HCT116 (cell line): ENCODE data around the gene MRPS18C.

Source experiments
- CEBPB ChIP-seq: IDR thresholded peaks from 2 replicates; pipeline ENCODE4 v1.6.1; 2012; ENCODE audit warnings: low read depth
- EGR1 ChIP-seq: IDR thresholded peaks from 2 replicates; pipeline ENCODE4 v1.6.1; 2012; ENCODE audit warnings: low read depth
- EZH2 ChIP-seq: fragments of 200-600 bp; sonication (generic); IDR thresholded peaks from 2 replicates; pipeline ENCODE4 v1.6.1; 2017; ENCODE audit warnings: antibody characterized with exemption, mixed run types
- EZH2phosphoT487 ChIP-seq: fragments of 200-600 bp; IDR thresholded peaks from 2 replicates; pipeline ENCODE4 v1.6.1; 2018; ENCODE audit warnings: antibody characterized with exemption, borderline replicate concordance
- FOSL1 ChIP-seq: IDR thresholded peaks from 2 replicates; pipeline ENCODE4 v1.6.1; 2012; ENCODE audit warnings: low read depth
- POLR2A ChIP-seq: IDR thresholded peaks from 2 replicates; pipeline ENCODE4 v1.7.0; 2011; ENCODE audit warnings: borderline replicate concordance; ENCODE audit not compliant: insufficient read depth, insufficient read length; ENCODE audit errors: extremely low read depth
- POLR2AphosphoS5 ChIP-seq: IDR thresholded peaks from 2 replicates; pipeline ENCODE4 v1.6.1; 2011; ENCODE audit warnings: mild to moderate bottlenecking, low read depth, low read length, moderate library complexity
- RAD21 ChIP-seq: IDR thresholded peaks from 2 replicates; pipeline ENCODE4 v1.6.1; 2012; ENCODE audit warnings: low read depth, mild to moderate bottlenecking
- SIN3A ChIP-seq: IDR thresholded peaks from 2 replicates; pipeline ENCODE4 v1.6.1; 2012; ENCODE audit warnings: low read depth
- TCF7L2 ChIP-seq: IDR thresholded peaks from 2 replicates; pipeline ENCODE4 v1.7.0; 2011; ENCODE audit warnings: borderline replicate concordance, inconsistent platforms; ENCODE audit not compliant: insufficient read depth, insufficient read length; ENCODE audit errors: extremely low read depth
- ZFX ChIP-seq: fragments of 450-650 bp; IDR thresholded peaks from 2 replicates; pipeline ENCODE4 v1.6.1; 2017
- TF ChIP-seq, protein P1 (sequence below): IDR thresholded peaks from 2 replicates; pipeline ENCODE4 v1.6.1; 2012; ENCODE audit warnings: low read depth
- TF ChIP-seq, protein P2 (sequence below), 3 experiments: fragments of 200-600 bp in 1 of 3; sonication (generic) in 1 of 3; IDR thresholded peaks in 2 of 3; conservative IDR thresholded peaks in 1 of 3; 2 replicates each; pipeline ENCODE4 v1.5.1; 2012 to 2017; ENCODE audit warnings: low read depth in 2 of 3, low read length in 2 of 3, antibody characterized with exemption in 1 of 3, borderline replicate concordance in 1 of 3, control low read depth in 1 of 3, mild to moderate bottlenecking in 1 of 3, mixed read lengths in 1 of 3, mixed run types in 1 of 3, moderate library complexity in 1 of 3; ENCODE audit not compliant: insufficient read depth in 1 of 3
- TF ChIP-seq, protein P3 (sequence below): IDR thresholded peaks from 2 replicates; pipeline ENCODE4 v1.6.1; 2012

DNA sequence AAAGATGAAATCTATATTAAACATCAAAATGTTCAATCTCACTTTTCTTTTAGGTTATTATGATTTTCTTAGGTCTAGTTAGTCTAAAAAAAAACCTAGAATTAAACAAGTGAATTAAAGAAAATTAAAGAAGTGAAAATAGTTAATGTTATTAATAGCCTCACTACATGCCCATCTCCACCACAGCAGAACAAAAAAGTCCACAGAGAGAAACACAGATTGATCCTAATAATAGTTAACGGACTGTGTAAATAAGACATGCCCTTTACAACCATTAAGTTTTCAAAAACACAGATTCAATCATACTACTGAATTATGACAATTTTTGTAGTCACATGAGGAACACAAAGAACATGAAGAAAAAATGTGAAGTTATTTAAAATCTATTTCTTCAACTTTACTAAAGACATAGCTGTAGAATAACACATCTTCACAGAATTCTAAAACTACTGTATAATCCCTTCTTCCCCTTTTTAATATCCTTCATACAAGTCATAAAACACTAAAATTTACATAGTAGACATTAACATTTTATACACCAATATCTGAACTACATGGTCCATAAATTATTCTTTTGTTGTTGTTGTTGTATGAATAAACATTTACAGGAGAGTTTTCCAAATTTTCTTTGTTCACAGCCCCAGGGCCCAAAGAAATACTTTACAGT lies 15.6 kb upstream of the MRPS18C start:
- TF ChIP-seq FOSL1 (no peak), POLR2AphosphoS5 (no peak), TCF7L2 (no peak), EGR1 (no peak), EZH2 (no peak), SIN3A (no peak), POLR2A (no peak), CEBPB (no peak), EZH2phosphoT487 (no peak), RAD21 (no peak), ZFX (no peak)
- TF ChIP-seq, protein P1, sequence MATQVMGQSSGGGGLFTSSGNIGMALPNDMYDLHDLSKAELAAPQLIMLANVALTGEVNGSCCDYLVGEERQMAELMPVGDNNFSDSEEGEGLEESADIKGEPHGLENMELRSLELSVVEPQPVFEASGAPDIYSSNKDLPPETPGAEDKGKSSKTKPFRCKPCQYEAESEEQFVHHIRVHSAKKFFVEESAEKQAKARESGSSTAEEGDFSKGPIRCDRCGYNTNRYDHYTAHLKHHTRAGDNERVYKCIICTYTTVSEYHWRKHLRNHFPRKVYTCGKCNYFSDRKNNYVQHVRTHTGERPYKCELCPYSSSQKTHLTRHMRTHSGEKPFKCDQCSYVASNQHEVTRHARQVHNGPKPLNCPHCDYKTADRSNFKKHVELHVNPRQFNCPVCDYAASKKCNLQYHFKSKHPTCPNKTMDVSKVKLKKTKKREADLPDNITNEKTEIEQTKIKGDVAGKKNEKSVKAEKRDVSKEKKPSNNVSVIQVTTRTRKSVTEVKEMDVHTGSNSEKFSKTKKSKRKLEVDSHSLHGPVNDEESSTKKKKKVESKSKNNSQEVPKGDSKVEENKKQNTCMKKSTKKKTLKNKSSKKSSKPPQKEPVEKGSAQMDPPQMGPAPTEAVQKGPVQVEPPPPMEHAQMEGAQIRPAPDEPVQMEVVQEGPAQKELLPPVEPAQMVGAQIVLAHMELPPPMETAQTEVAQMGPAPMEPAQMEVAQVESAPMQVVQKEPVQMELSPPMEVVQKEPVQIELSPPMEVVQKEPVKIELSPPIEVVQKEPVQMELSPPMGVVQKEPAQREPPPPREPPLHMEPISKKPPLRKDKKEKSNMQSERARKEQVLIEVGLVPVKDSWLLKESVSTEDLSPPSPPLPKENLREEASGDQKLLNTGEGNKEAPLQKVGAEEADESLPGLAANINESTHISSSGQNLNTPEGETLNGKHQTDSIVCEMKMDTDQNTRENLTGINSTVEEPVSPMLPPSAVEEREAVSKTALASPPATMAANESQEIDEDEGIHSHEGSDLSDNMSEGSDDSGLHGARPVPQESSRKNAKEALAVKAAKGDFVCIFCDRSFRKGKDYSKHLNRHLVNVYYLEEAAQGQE = no peak
- TF ChIP-seq, protein P2, sequence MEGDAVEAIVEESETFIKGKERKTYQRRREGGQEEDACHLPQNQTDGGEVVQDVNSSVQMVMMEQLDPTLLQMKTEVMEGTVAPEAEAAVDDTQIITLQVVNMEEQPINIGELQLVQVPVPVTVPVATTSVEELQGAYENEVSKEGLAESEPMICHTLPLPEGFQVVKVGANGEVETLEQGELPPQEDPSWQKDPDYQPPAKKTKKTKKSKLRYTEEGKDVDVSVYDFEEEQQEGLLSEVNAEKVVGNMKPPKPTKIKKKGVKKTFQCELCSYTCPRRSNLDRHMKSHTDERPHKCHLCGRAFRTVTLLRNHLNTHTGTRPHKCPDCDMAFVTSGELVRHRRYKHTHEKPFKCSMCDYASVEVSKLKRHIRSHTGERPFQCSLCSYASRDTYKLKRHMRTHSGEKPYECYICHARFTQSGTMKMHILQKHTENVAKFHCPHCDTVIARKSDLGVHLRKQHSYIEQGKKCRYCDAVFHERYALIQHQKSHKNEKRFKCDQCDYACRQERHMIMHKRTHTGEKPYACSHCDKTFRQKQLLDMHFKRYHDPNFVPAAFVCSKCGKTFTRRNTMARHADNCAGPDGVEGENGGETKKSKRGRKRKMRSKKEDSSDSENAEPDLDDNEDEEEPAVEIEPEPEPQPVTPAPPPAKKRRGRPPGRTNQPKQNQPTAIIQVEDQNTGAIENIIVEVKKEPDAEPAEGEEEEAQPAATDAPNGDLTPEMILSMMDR (IDR thresholded peaks at IDR 0.05 in 2 of 3, conservative IDR thresholded peaks at IDR 0.05 in 1 of 3; ENCODE audit: borderline replicate concordance in 1 of 3, insufficient read depth in 1 of 3, low read depth in 2 of 3, low read length in 2 of 3) = no peak
- TF ChIP-seq, protein P3, sequence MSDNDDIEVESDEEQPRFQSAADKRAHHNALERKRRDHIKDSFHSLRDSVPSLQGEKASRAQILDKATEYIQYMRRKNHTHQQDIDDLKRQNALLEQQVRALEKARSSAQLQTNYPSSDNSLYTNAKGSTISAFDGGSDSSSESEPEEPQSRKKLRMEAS = no peak
